Tibial artery (tissue), 4 donors: Measurements from ENCODE around the gene IFT81.
"Not testable (repeated sequence)": the region's sequence is repeated elsewhere in the genome, so short reads cannot be mapped to it uniquely, and the experiment has no call there.

Experiments
- DNase-seq, 2 donors: peaks; one replicate each; pipeline ENCODE4 v3.0.0-alpha.2; 2019
- H3K27ac ChIP-seq, 2 donors: fragments of 200-600 bp; sonication (generic) in 1 of 2; 1 replicate in 1 of 2; 2 replicates in 1 of 2; pipeline ENCODE4 v1.5.1; 2018 to 2019; ENCODE audit warnings: mild to moderate bottlenecking in 1 of 2
- H3K27me3 ChIP-seq, 2 donors: fragments of 200-600 bp; sonication (generic) in 1 of 2; one replicate each; pipeline versions ENCODE4 v1.5.1 to v1.6.0; 2016 to 2019
- H3K36me3 ChIP-seq, 3 donors: fragments of 200-600 bp; sonication (generic) in 2 of 3; one replicate each; pipeline ENCODE4 v1.5.1; 2016 to 2019; ENCODE audit warnings: mild to moderate bottlenecking in 2 of 3
- H3K4me1 ChIP-seq, 4 donors: fragments of 200-600 bp; sonication (generic) in 2 of 4; 1 replicate in 3 of 4; 2 replicates in 1 of 4; pipeline ENCODE4 v1.5.1; 2016 to 2019
- H3K4me3 ChIP-seq, 2 donors: fragments of 200-600 bp; sonication (generic) in 1 of 2; 1 replicate in 1 of 2; 2 replicates in 1 of 2; pipeline ENCODE4 v1.5.1; 2018 to 2019; ENCODE audit warnings: mild to moderate bottlenecking in 2 of 2
- H3K9me3 ChIP-seq, 3 donors: fragments of 200-600 bp; sonication (generic) in 1 of 3; one replicate each; pipeline ENCODE4 v1.5.1; 2016 to 2019
- CTCF ChIP-seq, 2 experiments: fragments of 200-600 bp in 1 of 2; fragments of 450-650 bp in 1 of 2; IDR thresholded peaks; one replicate each; pipeline ENCODE4 v1.5.1; 2017 to 2019; ENCODE audit warnings: antibody characterized with exemption in 2 of 2, mild to moderate bottlenecking in 1 of 2, moderate library complexity in 1 of 2
- intact Hi-C: fragments of 100-400 bp; cut with DNase I; formaldehyde crosslinking; loops from one replicate; pipeline ENCODE4 v1.15.0; 2023; ENCODE audit warnings: low total_unique reads

The IFT81 gene

DNA sequence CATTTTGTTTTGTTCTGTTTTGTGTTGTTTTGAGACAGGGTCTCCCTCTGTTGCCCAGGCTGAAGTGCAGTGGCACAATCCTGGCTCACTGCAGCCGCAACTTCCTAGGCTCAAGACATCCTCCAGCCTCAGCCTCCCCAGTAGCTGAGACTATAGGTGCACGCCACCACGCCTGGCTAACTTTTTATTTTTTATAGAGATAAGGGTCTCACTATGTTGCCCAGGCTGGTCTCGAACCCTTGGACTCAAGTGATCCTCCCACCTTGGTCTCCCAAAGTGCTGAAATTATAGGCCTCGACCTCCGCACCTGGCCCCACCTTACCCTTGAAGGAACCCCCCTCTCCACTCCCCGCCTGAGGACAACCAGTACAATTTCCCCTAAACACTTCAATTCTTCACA lies 7.5 kb upstream of the IFT81 start:
- H3K27me3 ChIP-seq, result no peaks in the 10 kb centered on the region
- no peaks in the 10 kb centered on the region for H3K36me3 ChIP-seq
- no peak for DNase-seq
- H3K9me3 ChIP-seq, result no peaks in the 10 kb centered on the region
- no peak overlapping the region for H3K4me3 ChIP-seq
- intact Hi-C loops, result no loop called here
- TF ChIP-seq CTCF (IDR thresholded peaks at IDR 0.05), result no peak
- peak overlapping the region; percentile 88 to 91 for H3K27ac ChIP-seq
- H3K4me1 ChIP-seq, result peaks cover 0 to 74% (median 42%) of the 10 kb centered on the region in 4 donors

DNA sequence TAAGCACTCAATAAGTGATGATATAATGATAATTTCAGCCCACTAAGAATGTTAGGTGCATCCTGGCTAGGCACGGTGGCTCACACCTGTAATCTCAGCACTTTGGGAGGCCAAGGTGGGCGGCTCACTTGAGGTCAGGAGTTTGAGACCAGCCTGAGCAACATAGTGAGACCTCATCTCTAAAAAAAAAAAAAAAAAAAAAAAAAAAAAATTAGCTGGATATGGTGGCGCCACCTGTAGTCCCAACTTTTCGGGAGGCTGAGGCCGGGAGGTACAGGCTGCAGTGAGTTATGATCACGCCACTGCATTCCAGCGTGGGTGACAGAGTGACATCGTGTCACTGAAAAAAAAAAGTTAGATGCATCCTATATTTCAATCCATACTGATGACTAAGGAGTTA lies 6.9 kb upstream of the IFT81 start:
- H3K27me3 ChIP-seq, DNase-seq, intact Hi-C loops, H3K36me3 ChIP-seq, H3K4me3 ChIP-seq, H3K9me3 ChIP-seq: not testable (repeated sequence)
- H3K4me1 ChIP-seq, result peaks cover 0 to 68% (median 39%) of the 10 kb centered on the region in 4 donors
- peak overlapping the region; percentile 88 to 91 for H3K27ac ChIP-seq

GRCh38 chr12:110117956-110118685 lies 6.0 kb upstream of the IFT81 start:
- H3K9me3 ChIP-seq, result no peaks in the 10 kb centered on the region
- DNase-seq, result no peak
- H3K36me3 ChIP-seq, result no peaks in the 10 kb centered on the region
- no peaks in the 10 kb centered on the region for H3K27me3 ChIP-seq
- no peak overlapping the region for H3K4me3 ChIP-seq
- peak overlapping the region; percentile 88 to 91 for H3K27ac ChIP-seq
- intact Hi-C loops, result no loop called here
- peaks cover 0 to 60% (median 39%) of the 10 kb centered on the region in 4 donors for H3K4me1 ChIP-seq
- no peak for TF ChIP-seq CTCF (IDR thresholded peaks at IDR 0.05)

- DNase-seq, result peak in 1 of 2 donors; percentile 17
- no peaks in the 10 kb centered on the region for H3K27me3 ChIP-seq
- no peak overlapping the region for H3K4me3 ChIP-seq
- peaks cover 0 to 3% (median 2%) of the 10 kb centered on the region in 3 donors for H3K36me3 ChIP-seq
- peak overlapping the region in 1 of 2 donors; percentile 32 for H3K27ac ChIP-seq
- H3K4me1 ChIP-seq, result peaks cover 0 to 51% (median 22%) of the 10 kb centered on the region in 4 donors
- intact Hi-C loops, result no loop called here
- H3K9me3 ChIP-seq, result no peaks in the 10 kb centered on the region
- TF ChIP-seq CTCF (IDR thresholded peaks at IDR 0.05), result no peak
Observed at GRCh38 chr12:110122929-110123328, 1.2 kb upstream of the IFT81 start.

DNA sequence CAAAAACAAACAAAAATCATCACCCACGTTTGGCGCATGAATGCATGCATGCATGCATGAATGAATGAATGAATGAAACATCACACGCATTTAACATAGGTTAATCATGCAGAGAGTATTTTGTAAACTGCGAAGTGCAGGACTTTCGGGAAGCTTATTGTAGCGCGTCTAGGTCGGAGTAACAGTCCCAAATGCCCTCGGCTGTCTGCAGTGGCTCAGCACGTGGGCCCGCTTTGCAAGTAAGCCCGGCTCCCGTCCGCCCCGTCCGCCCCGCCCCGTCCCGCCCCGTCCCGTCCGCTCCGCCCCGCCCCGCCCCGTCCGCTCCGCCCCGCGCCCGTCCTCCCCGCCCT lies 263 bp upstream of the IFT81 start:
- Histone ChIP-seq H3K27ac (peak overlapping the region in 1 of 2 donors; percentile 18), H3K4me1 (peaks cover 0 to 41% (median 14%) of the 10 kb centered on the region in 4 donors), H3K27me3 (no peaks in the 10 kb centered on the region), H3K9me3 (no peaks in the 10 kb centered on the region), H3K36me3 (peaks cover 0 to 13% (median 8%) of the 10 kb centered on the region in 3 donors), H3K4me3 (peak overlapping the region; percentile 84 to 98)
- no peak for DNase-seq
- intact Hi-C loops, result no loop called here
- TF ChIP-seq CTCF (IDR thresholded peaks at IDR 0.05), result no peak

GRCh38 chr12:110126557-110126956 lies 2.4 kb downstream of the IFT81 start:
- Histone ChIP-seq H3K4me3 (no peak overlapping the region), H3K27ac (peak overlapping the region in 1 of 2 donors; percentile 99), H3K36me3 (peaks cover 6 to 17% (median 13%) of the 10 kb centered on the region in 3 donors), H3K4me1 (peaks cover 0 to 39% (median 14%) of the 10 kb centered on the region in 4 donors), H3K27me3 (no peaks in the 10 kb centered on the region), H3K9me3 (no peaks in the 10 kb centered on the region)
- no peak for DNase-seq
- no peak for TF ChIP-seq CTCF (IDR thresholded peaks at IDR 0.05)
- intact Hi-C loops, result no loop called here
